ENCODE data around the gene ABLIM2.
A peak's percentile ranks its signal among the peaks of the same experiment; 100 is the strongest.

The ABLIM2 gene

GRCh38 chr4:7932287-7932686 lies 226.3 kb downstream of the ABLIM2 start:
- H3K36me3 Mint-ChIP-seq (ENCODE audit: low read depth) = peaks cover 40% of the 10 kb centered on the region
- TF ChIP-seq CTCF (IDR thresholded peaks at IDR 0.05) = no peak
- H3K4me3 Mint-ChIP-seq = no peak overlapping the region
- H3K27ac Mint-ChIP-seq = no peak overlapping the region
- peaks cover 55% of the 10 kb centered on the region for H3K4me1 Mint-ChIP-seq
- DNase-seq = no peak
- H3K9me3 Mint-ChIP-seq = peaks cover 12% of the 10 kb centered on the region
- no peaks in the 10 kb centered on the region for H3K27me3 Mint-ChIP-seq (ENCODE audit: low read depth, poor library complexity)

- no peak overlapping the region for H3K4me3 Mint-ChIP-seq
- H3K27me3 Mint-ChIP-seq (ENCODE audit: low read depth, poor library complexity) = no peaks in the 10 kb centered on the region
- peaks cover 31% of the 10 kb centered on the region for H3K4me1 Mint-ChIP-seq
- no peak for TF ChIP-seq CTCF (IDR thresholded peaks at IDR 0.05)
- DNase-seq = no peak
- H3K27ac Mint-ChIP-seq = no peak overlapping the region
- peaks cover 28% of the 10 kb centered on the region for H3K9me3 Mint-ChIP-seq
- H3K36me3 Mint-ChIP-seq (ENCODE audit: low read depth) = peaks cover 52% of the 10 kb centered on the region
Observed at GRCh38 chr4:7929118-7929951, 229.3 kb downstream of the ABLIM2 start.

- no peak overlapping the region for H3K27ac Mint-ChIP-seq
- peaks cover 25% of the 10 kb centered on the region for H3K4me1 Mint-ChIP-seq
- no peaks in the 10 kb centered on the region for H3K27me3 Mint-ChIP-seq (ENCODE audit: low read depth, poor library complexity)
- TF ChIP-seq CTCF (IDR thresholded peaks at IDR 0.05) = no peak
- no peak overlapping the region for H3K4me3 Mint-ChIP-seq
- peaks cover 52% of the 10 kb centered on the region for H3K36me3 Mint-ChIP-seq (ENCODE audit: low read depth)
- DNase-seq = no peak
- H3K9me3 Mint-ChIP-seq = peaks cover 26% of the 10 kb centered on the region
Observed at GRCh38 chr4:7928711-7929110, 229.9 kb downstream of the ABLIM2 start.

- Mint-ChIP-seq H3K4me1 (peaks cover 24% of the 10 kb centered on the region), H3K27me3 (ENCODE audit: low read depth, poor library complexity) (no peaks in the 10 kb centered on the region), H3K9me3 (peaks cover 23% of the 10 kb centered on the region), H3K36me3 (ENCODE audit: low read depth) (peaks cover 50% of the 10 kb centered on the region), H3K4me3 (no peak overlapping the region), H3K27ac (no peak overlapping the region)
- no peak for TF ChIP-seq CTCF (IDR thresholded peaks at IDR 0.05)
- DNase-seq = no peak
Observed at GRCh38 chr4:7926822-7927221, 231.8 kb downstream of the ABLIM2 start.

- H3K4me1 Mint-ChIP-seq = peaks cover 10% of the 10 kb centered on the region
- H3K4me3 Mint-ChIP-seq = no peak overlapping the region
- H3K27me3 Mint-ChIP-seq (ENCODE audit: low read depth, poor library complexity) = no peaks in the 10 kb centered on the region
- peaks cover 44% of the 10 kb centered on the region for H3K36me3 Mint-ChIP-seq (ENCODE audit: low read depth)
- peaks cover 23% of the 10 kb centered on the region for H3K9me3 Mint-ChIP-seq
- no peak overlapping the region for H3K27ac Mint-ChIP-seq
- no peak for TF ChIP-seq CTCF (IDR thresholded peaks at IDR 0.05)
- no peak for DNase-seq
Observed at GRCh38 chr4:7924570-7924969, 234.0 kb downstream of the ABLIM2 start.

- Mint-ChIP-seq H3K36me3 (ENCODE audit: low read depth) (peaks cover 48% of the 10 kb centered on the region), H3K4me1 (peaks cover 8% of the 10 kb centered on the region), H3K27ac (peak overlapping the region; percentile 5), H3K4me3 (no peak overlapping the region), H3K27me3 (ENCODE audit: low read depth, poor library complexity) (no peaks in the 10 kb centered on the region), H3K9me3 (peaks cover 23% of the 10 kb centered on the region)
- no peak for DNase-seq
- no peak for TF ChIP-seq CTCF (IDR thresholded peaks at IDR 0.05)
Observed at GRCh38 chr4:7924163-7924562, 234.4 kb downstream of the ABLIM2 start.
